ENCODE measurements around the gene STX4.

Gene STX4, protein sequence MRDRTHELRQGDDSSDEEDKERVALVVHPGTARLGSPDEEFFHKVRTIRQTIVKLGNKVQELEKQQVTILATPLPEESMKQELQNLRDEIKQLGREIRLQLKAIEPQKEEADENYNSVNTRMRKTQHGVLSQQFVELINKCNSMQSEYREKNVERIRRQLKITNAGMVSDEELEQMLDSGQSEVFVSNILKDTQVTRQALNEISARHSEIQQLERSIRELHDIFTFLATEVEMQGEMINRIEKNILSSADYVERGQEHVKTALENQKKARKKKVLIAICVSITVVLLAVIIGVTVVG

DNA sequence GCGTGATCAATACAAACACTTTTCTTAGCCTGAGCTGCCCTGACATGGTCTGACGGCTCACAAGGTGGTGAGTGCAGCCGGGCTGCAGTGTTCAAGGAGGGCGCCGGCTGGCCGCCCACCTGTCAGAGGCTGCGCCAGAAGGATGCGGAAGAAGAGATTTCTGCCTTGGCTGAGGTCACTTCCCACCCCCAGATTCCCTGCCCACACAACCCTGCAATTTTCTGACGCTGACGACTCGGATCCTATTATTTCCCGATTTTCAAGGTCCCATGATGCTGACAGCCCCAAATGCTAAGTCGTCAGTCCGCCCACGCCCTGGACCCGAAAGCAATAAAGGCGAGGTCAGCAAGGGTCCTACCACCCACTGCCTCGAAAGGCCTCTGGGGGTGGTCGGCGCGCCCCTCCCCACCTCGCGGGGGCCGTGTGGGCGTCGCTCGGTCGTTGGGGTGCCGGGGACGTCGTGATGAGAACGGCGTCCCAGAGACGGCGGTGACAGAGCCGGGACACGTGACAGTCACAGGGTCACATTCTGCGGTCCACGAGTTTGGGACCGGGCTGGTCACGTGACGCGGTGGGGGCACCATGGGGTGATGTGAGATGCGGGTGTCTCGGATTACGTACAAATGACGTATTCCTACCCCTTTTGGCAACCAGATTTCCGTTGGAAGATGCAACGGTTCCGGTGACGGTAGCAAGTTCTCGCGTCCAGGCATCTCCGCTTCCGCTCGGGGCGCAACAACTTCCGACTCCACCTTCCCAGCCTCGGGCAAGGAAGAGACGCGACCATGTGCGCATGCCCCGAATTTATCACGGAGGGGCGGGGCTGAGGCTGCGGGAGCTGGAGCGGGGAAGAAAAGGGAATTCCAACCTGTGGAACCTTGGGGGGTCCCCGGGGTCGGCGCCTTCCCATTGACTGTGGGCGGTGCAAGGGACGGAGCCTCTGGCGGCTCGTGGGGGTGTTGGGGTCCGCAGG lies at the start of gene STX4:
STX4 (plus strand) TSS at position 823 of the 973 bp plus-strand sequence. CDS start 248 bp downstream, outside the sequence.
- Mint-ChIP-seq H3K36me3 (ENCODE audit: low read depth) (peaks cover 12% of the 10 kb centered on the region), H3K4me3 (peak within 1 kb of the TSS; percentile 87), H3K4me1 (ENCODE audit: low read depth) (peaks cover 17% of the 10 kb centered on the region), H3K27ac (peak within 1 kb of the TSS; percentile 87), H3K27me3 (ENCODE audit: low read depth) (no peaks in the 10 kb centered on the region), H3K9me3 (no peaks in the 10 kb centered on the region)

DNA sequence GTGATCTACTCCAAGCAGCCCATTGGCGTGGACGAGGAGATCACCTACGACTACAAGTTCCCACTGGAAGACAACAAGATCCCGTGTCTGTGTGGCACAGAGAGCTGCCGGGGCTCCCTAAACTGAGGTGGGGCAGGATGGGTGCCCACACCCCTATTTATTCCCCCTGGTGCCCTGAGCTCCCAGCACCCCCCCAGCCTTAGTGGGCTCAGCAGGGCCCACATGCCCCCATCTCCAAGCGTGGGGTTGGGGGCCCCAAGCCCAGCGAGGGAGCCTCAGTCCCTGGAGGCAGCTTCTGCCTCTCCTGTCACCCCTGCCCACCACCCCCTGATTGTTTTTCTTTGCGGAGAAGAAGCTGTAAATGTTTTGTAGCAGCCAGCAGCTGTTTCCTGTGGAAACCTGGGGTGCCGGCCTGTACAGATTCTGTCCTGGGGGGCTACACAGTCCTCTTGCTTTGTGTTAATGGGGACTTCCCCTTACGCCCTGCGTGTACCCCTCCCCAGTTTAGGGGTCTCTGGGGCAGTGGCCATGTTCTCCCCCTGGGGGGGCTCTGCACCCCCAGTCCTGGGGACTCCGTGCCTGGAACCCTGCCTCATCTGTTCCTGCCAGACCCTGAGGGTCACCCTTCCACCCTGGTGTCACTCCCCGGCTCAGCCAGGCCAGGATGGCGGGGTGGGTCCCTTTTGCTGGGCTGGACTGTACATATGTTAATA lies 49.3 kb upstream of the STX4 start:
- Mint-ChIP-seq H3K27ac (no peak overlapping the region), H3K4me3 (no peak overlapping the region), H3K36me3 (ENCODE audit: low read depth) (peaks cover 15% of the 10 kb centered on the region), H3K27me3 (ENCODE audit: low read depth) (no peaks in the 10 kb centered on the region), H3K4me1 (ENCODE audit: low read depth) (peaks cover 4% of the 10 kb centered on the region), H3K9me3 (no peaks in the 10 kb centered on the region)

DNA sequence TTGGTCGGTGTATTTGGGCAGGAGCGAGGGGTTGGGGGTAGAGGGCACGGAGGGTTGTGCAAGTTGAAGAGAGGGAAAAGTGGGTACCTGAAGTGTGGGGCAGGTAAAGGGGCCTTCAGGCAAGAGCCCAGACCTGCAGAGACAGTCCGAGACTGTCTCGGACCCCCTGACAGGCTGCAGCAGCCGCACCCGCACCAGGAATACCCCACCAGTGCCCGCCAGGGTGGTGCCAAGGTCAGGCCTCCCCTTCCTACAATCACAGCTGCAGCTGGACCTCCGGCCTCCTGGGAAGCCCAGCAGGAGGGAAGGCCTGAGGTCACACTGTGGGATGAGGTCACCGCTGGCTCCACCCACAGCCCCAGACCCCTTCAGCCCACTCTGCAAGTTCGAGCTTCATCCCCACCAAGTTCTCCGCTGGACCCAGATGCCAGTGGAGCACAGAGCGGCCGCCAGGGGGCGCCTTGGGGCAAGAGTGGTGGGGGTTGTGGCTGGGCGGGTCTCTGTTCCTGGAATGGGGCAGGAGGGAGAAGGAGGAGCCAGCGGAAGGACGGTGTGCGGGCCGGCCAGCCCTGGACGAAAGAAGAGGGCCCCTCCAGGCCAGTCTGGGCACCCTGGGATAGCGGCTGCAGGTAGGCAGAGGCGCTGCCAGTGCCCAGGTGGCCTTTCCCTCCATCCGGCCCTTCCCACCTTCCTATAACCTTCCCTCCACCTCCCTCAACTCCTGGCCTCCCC lies 48.5 kb upstream of the STX4 start, which contains the start of gene HSD3B7:
HSD3B7 (plus strand) TSS at position 539 of the 732 bp plus-strand sequence. CDS start 452 bp downstream, outside the sequence.
- Mint-ChIP-seq H3K4me1 (ENCODE audit: low read depth) (peaks cover 4% of the 10 kb centered on the region), H3K4me3 (peak within 1 kb of the TSS; percentile 37), H3K9me3 (no peaks in the 10 kb centered on the region), H3K27ac (no peak within 1 kb of the TSS), H3K27me3 (ENCODE audit: low read depth) (no peaks in the 10 kb centered on the region), H3K36me3 (ENCODE audit: low read depth) (peaks cover 15% of the 10 kb centered on the region)

DNA sequence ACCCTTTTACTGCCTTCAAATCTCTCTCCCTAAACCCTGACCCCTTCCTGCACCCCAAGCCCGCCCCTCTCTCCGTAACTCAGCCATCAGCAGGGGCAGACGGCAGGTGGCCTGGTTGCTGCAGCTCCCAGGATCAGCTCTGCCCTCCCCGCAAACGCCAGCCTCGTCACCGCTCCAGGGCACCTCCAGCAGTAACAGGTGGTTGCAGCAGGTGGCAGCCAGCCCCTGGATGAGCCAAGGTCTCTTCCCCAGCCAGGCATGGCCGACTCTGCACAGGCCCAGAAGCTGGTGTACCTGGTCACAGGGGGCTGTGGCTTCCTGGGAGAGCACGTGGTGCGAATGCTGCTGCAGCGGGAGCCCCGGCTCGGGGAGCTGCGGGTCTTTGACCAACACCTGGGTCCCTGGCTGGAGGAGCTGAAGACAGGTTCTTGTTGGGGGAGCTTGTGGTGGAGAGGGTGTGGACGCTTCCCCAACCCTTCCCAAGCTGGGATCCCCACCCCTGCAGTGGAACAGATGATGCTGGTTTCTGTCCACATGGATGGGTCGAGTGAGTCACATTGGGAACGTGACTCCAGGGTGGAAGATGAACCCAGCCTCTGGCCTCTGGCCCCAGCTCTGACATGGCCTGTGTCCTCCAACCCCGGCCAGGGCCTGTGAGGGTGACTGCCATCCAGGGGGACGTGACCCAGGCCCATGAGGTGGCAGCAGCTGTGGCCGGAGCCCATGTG lies 47.8 kb upstream of the STX4 start:
- H3K4me1 Mint-ChIP-seq (ENCODE audit: low read depth), result peaks cover 4% of the 10 kb centered on the region
- no peaks in the 10 kb centered on the region for H3K27me3 Mint-ChIP-seq (ENCODE audit: low read depth)
- H3K4me3 Mint-ChIP-seq, result peak overlapping the region; percentile 37
- H3K9me3 Mint-ChIP-seq, result no peaks in the 10 kb centered on the region
- peaks cover 13% of the 10 kb centered on the region for H3K36me3 Mint-ChIP-seq (ENCODE audit: low read depth)
- no peak overlapping the region for H3K27ac Mint-ChIP-seq

DNA sequence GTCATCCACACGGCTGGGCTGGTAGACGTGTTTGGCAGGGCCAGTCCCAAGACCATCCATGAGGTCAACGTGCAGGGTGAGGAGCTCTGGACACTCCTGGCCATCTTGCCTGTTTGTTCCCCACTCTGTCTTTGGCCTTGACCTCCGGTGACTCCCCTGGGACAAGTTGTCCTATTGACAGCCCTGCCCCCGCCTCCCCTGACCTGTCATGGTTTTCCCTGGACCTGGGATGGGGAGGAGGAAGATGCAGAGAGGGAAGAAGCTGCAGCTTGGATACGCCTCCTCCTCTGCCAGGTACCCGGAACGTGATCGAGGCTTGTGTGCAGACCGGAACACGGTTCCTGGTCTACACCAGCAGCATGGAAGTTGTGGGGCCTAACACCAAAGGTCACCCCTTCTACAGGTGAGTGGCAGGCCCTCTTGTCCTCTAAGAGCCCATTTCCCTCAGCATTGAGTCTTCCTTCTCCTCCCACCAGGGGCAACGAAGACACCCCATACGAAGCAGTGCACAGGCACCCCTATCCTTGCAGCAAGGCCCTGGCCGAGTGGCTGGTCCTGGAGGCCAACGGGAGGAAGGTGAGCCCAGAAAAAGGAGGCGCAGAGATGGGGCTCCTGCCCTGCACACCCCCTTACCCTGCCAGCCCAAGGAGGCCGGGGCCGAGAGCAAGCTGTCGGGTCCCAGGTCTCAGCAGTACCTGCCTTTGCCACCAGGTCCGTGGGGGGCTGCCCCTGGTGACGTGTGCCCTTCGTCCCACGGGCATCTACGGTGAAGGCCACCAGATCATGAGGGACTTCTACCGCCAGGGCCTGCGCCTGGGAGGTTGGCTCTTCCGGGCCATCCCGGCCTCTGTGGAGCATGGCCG lies 47.0 kb upstream of the STX4 start:
- Mint-ChIP-seq H3K27ac (no peak overlapping the region), H3K36me3 (ENCODE audit: low read depth) (peaks cover 10% of the 10 kb centered on the region), H3K4me3 (no peak overlapping the region), H3K9me3 (no peaks in the 10 kb centered on the region), H3K4me1 (ENCODE audit: low read depth) (peaks cover 4% of the 10 kb centered on the region), H3K27me3 (ENCODE audit: low read depth) (no peaks in the 10 kb centered on the region)

DNA sequence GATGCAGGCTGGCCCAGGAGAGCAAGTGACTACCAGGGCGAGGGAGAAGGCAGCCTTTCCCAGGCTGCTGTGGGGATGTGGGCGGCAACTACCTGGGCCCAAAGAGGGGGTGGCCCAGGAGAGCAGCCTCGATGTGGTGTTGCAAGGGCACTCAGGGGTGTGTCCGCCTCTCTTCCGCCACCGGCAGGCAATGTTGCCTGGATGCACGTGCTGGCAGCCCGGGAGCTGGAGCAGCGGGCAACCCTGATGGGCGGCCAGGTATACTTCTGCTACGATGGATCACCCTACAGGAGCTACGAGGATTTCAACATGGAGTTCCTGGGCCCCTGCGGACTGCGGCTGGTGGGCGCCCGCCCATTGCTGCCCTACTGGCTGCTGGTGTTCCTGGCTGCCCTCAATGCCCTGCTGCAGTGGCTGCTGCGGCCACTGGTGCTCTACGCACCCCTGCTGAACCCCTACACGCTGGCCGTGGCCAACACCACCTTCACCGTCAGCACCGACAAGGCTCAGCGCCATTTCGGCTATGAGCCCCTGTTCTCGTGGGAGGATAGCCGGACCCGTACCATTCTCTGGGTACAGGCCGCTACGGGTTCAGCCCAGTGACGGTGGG lies 45.7 kb upstream of the STX4 start:
- Mint-ChIP-seq H3K27me3 (ENCODE audit: low read depth) (no peaks in the 10 kb centered on the region), H3K9me3 (no peaks in the 10 kb centered on the region), H3K27ac (no peak overlapping the region), H3K4me1 (ENCODE audit: low read depth) (peaks cover 5% of the 10 kb centered on the region), H3K4me3 (no peak overlapping the region), H3K36me3 (ENCODE audit: low read depth) (peaks cover 8% of the 10 kb centered on the region)

DNA sequence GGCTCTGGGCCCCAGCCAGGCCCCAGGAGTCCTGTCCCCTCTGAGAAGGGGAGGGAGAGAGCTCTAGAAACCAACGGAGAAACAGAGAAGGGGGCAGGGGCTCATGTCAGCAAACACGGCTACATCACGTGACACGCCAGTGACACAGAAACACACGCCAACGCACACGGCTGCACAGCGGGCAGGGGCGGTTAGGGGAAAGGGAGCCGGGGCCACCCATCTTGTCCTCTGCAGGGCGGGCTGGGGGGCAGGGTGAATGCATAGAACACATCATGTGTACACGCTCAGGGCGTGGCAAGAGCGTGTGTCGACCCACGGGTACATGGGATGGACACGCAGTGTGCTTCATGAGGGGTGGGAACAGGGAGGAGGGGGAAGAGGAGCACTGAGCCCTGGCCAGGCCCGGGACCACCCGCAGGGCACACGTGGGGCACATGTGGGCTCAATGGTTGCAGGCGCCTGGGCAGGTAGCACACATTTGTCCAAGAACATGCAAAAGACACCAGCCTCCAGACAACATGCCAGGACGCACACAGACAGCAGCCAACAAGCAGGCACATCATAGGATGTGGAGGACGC lies 43.8 kb upstream of the STX4 start:
- H3K27ac Mint-ChIP-seq, result no peak overlapping the region
- no peaks in the 10 kb centered on the region for H3K9me3 Mint-ChIP-seq

DNA sequence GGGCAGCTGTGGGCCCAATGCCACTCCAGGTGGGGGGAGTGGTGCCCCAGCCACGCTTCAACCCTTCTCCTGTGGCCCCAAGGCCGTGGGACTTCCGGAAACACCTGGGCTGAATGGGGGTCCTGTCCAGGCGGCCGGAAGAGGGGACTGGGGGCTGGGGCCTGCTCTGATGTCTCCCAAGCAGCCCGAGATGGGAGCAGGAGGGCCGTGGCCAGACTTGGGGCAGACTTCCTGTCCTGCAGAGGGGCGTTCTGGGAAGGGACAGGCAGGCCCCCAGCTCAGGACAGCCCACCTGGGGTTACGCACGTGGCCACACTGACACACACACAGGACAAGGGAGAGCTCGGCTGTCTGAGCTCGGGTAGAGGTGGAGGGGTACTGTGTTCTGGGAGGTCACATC lies 43.3 kb upstream of the STX4 start:
- Mint-ChIP-seq H3K9me3 (no peaks in the 10 kb centered on the region), H3K27ac (no peak overlapping the region), H3K27me3 (ENCODE audit: low read depth) (no peaks in the 10 kb centered on the region), H3K4me3 (no peak overlapping the region), H3K36me3 (ENCODE audit: low read depth) (no peaks in the 10 kb centered on the region), H3K4me1 (ENCODE audit: low read depth) (peaks cover 5% of the 10 kb centered on the region)

More for the DNA sequence above, 43.8 kb upstream of the STX4 start:
- Mint-ChIP-seq H3K4me1 (ENCODE audit: low read depth) (peaks cover 5% of the 10 kb centered on the region), H3K27me3 (ENCODE audit: low read depth) (no peaks in the 10 kb centered on the region), H3K36me3 (ENCODE audit: low read depth) (no peaks in the 10 kb centered on the region), H3K4me3 (no peak overlapping the region)

- no peaks in the 10 kb centered on the region for H3K36me3 Mint-ChIP-seq (ENCODE audit: low read depth)
- peaks cover 2% of the 10 kb centered on the region for H3K4me1 Mint-ChIP-seq (ENCODE audit: low read depth)
- H3K4me3 Mint-ChIP-seq, result no peak overlapping the region
- no peaks in the 10 kb centered on the region for H3K9me3 Mint-ChIP-seq
- no peaks in the 10 kb centered on the region for H3K27me3 Mint-ChIP-seq (ENCODE audit: low read depth)
- H3K27ac Mint-ChIP-seq, result peak overlapping the region; percentile 26
These were observed 42.3 kb upstream of the STX4 start for GRCh38 chr16:30991052-30991451.

DNA sequence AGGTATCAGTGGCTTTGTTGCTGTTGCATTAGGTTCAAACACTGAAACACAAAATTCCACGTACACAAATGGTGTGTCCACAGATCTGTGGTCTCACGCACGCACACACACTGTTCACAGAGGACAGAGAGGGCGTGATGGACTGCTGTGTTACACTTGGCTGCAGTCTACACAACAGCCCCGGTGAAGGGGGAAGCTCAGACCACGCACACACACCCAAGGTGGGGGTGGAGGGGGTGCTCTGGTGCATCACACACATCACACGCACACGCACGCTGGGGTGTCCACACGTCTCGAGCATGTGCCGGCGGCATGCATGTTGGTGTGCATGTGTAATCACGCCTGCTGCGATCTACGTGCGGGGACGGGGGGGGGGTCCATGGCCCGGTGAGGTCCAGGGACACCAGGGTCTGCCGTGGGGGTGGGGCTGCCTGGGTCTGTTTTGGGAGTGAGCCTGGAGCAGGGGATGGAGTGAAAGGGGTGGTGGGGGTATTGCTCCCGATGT lies 41.0 kb upstream of the STX4 start:
- H3K27me3 Mint-ChIP-seq (ENCODE audit: low read depth), result no peaks in the 10 kb centered on the region
- H3K4me1 Mint-ChIP-seq (ENCODE audit: low read depth), result peaks cover 8% of the 10 kb centered on the region
- H3K9me3 Mint-ChIP-seq, result no peaks in the 10 kb centered on the region
- no peaks in the 10 kb centered on the region for H3K36me3 Mint-ChIP-seq (ENCODE audit: low read depth)
- H3K27ac Mint-ChIP-seq, result no peak overlapping the region
- H3K4me3 Mint-ChIP-seq, result no peak overlapping the region

DNA sequence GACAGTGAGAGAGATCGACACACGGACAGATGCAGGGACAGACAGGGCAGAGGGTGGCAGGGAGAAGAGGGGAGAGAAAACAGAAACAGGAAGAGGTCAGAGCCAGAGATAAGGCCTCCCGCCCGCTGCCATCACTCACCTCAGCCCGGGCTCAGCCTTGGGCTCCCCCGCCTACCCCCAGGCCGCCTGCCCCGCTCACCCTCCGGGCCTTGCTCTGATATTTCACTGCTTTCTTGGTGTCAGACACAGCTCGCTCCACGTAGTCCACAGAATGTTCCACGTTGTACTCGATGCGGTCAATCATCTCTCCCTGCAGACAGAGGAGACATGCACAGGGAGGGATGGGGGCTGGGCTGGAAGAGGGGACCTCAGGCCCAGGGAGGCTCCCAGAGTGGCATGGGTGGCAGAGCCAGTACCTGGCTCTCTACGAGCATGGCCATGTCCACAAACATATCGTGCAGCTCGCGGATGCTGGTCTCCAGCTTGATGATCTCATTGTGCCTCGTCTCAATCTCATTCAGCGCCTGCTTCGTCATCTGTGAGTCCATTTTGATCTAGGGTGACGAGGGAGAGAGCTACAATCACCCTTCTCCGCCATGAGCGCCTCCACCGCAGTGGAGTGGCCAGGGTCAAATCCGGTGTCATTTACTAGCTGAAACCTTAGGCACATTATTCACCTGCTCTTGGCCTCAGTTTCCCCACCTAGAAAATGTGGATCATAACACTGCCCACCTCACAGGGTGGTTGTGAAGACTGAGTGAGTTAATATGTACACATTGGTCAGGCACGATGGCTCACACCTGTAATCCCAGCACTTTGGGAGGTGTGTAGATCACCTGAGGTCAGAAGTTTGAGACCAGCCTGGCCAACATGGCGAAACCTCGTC lies 40.2 kb upstream of the STX4 start:
- Mint-ChIP-seq H3K4me3 (no peak overlapping the region), H3K4me1 (ENCODE audit: low read depth) (peaks cover 8% of the 10 kb centered on the region), H3K27me3 (ENCODE audit: low read depth) (no peaks in the 10 kb centered on the region), H3K9me3 (no peaks in the 10 kb centered on the region), H3K27ac (no peak overlapping the region), H3K36me3 (ENCODE audit: low read depth) (no peaks in the 10 kb centered on the region)
